Measurements from ENCODE around the gene CRX. TPM values are rescaled to one million over a fixed set of nuclear protein-coding genes. Genes with fewer than 3 reads are reported as not detected.

The CRX gene
- total and polyA plus RNA-seq, 2 of the 4 experiments (the other 2 are of a cell fraction), result not detected

- ChIA-PET POLR2A (ENCODE audit: unreplicated experiment) (no interaction called here), CTCF (interaction anchor here (0.6 kb wide), 1 partner anchor 13 kb away, joined by 3 read pairs; no protein-coding TSS in a partner anchor)
- peak within 1 kb of the TSS; percentile 97 for H3K9ac ChIP-seq (ENCODE audit: low read depth, low read length)
These were observed 43.4 kb upstream of the CRX start, which contains the start of gene SELENOW for GRCh38 chr19:47778049-47778953. Gene SELENOW, plus strand, starts transcription at chr19:47778703. Its CDS starts 83 bp downstream, at chr19:47778786.

More at GRCh38 chr19:47778049-47778953, 43.4 kb upstream of the CRX start, which contains the start of gene SELENOW:
- peak within 1 kb of the TSS; percentile 100 for H3K4me2 ChIP-seq (ENCODE audit: low read depth, low read length)
- H2BK120ac ChIP-seq (ENCODE audit: low read depth, low read length), result peak within 1 kb of the TSS; percentile 100
- H3K4me1 ChIP-seq (ENCODE audit: control insufficient read depth, insufficient read depth, low read length), result peaks cover 2% of the 10 kb centered on the region; the same call in 1 of the 2 replicates
- H2AFZ ChIP-seq (replicated peaks; ENCODE audit: low read length, poor library complexity), result peak within 1 kb of the TSS; percentile 100
- peak within 1 kb of the TSS; percentile 98; the same call in 1 of the 3 replicates for H2BK15ac ChIP-seq (ENCODE audit: low read depth, low read length)
- peak within 1 kb of the TSS; percentile 96 for H3K23ac ChIP-seq (ENCODE audit: low read depth, low read length)
- BruUV-seq (replicated peaks), result no TSS peak
- H3K9me1 ChIP-seq (ENCODE audit: insufficient read depth, low read length), result peaks cover 14% of the 10 kb centered on the region
- peak; percentile 94 for ATAC-seq (ENCODE audit: low read depth)
- peak within 1 kb of the TSS; percentile 90 for H3K4me3 ChIP-seq (ENCODE audit: insufficient read depth, low read depth, low read length)
- peaks cover 27% of the 10 kb centered on the region; the same call in 1 of the 2 replicates for H4K20me1 ChIP-seq (ENCODE audit: insufficient read depth, low read length)
- DNase-seq, result peak; percentile 46
- peaks cover 24 to 42% of the 10 kb centered on the region in 2 experiments for H3K79me1 ChIP-seq (ENCODE audit: low read depth in 1 of 2, low read length in 2 of 2)
- peak within 1 kb of the TSS; percentile 94 for H3K14ac ChIP-seq (replicated peaks; ENCODE audit: low read depth, low read length)
- TF ChIP-seq MAZ (IDR thresholded peaks at IDR 0.05; ENCODE audit: borderline replicate concordance, low read depth, low read length), result 0 out of 2 replicates have a peak, but pooled peaks have one; percentile 13
- no peak for TF ChIP-seq MAFK (IDR thresholded peaks at IDR 0.05; ENCODE audit: low read depth, low read length)
- peak; percentile 96 for TF ChIP-seq BHLHE40 (IDR thresholded peaks at IDR 0.05; ENCODE audit: low read depth, low read length)
- peak; percentile 93; the same call in 1 of the 2 replicates for TF ChIP-seq CHD1 (IDR thresholded peaks at IDR 0.05; ENCODE audit: low read depth, low read length)
- TF ChIP-seq POLR2A (IDR thresholded peaks at IDR 0.05; ENCODE audit: low read depth, low read length), result peak; percentile 85
- no peak for TF ChIP-seq RFX5 (IDR thresholded peaks at IDR 0.05; ENCODE audit: low read depth, low read length)
- peak within 1 kb of the TSS; percentile 95; the same call in 1 of the 2 replicates for H2BK20ac ChIP-seq (ENCODE audit: low read depth, low read length)
- in situ Hi-C loops (cut with MboI; ENCODE audit: low sequenced_read_pairs) (no loop called here), intact Hi-C loops (cut with micrococcal nuclease) (no loop called here), dilution Hi-C loops (cut with HindIII; ENCODE audit: low sequenced_read_pairs, unreplicated experiment) (no loop called here)
- peak within 1 kb of the TSS; percentile 83 for H2AK9ac ChIP-seq (replicated peaks; ENCODE audit: low read depth, low read length, poor library complexity)
- peaks cover 22% of the 10 kb centered on the region for H3K36me3 ChIP-seq (ENCODE audit: control insufficient read depth, insufficient read depth, low read length)
- peak within 1 kb of the TSS; percentile 98 for H4K91ac ChIP-seq (ENCODE audit: insufficient read depth, low read depth, low read length)
- H3K18ac ChIP-seq (ENCODE audit: low read depth, low read length), result peak within 1 kb of the TSS; percentile 87
- H3K27ac ChIP-seq (ENCODE audit: insufficient read depth, low read length), result peak within 1 kb of the TSS; percentile 99
- H4K8ac ChIP-seq (ENCODE audit: low read depth in 2 of 2, low read length in 2 of 2), result peak within 1 kb of the TSS; percentile 79 to 98
- H2AK5ac ChIP-seq (ENCODE audit: low read depth, low read length), result peak within 1 kb of the TSS; percentile 74
- peak within 1 kb of the TSS; percentile 98 for H3K56ac ChIP-seq (ENCODE audit: extremely low read depth, insufficient read depth, low read length)
- peak within 1 kb of the TSS; percentile 97 for H2BK5ac ChIP-seq (ENCODE audit: low read depth, low read length, poor library complexity, severe bottlenecking)
- H3K9me3 ChIP-seq (ENCODE audit: control insufficient read depth, insufficient read depth, low read length), result no peaks in the 10 kb centered on the region
- peak within 1 kb of the TSS; percentile 96 for H3K4ac ChIP-seq (ENCODE audit: low read depth, low read length)
- H3K27me3 ChIP-seq (ENCODE audit: control insufficient read depth, insufficient read depth, low read length), result no peaks in the 10 kb centered on the region
- H4K5ac ChIP-seq (ENCODE audit: low read depth, low read length), result peak within 1 kb of the TSS; percentile 91
- 0% methylated on average over 15 of the region's 65 CpGs; no CpG with 5 or more reads in 1 of the 2 experiments for WGBS, 2 experiments (ENCODE audit: extremely low coverage in 2 of 2, insufficient read length in 1 of 2)
